ENCODE results near the gene CUL1.

- TF ChIP-seq EZH2phosphoT487 (IDR thresholded peaks at IDR 0.05; ENCODE audit: borderline replicate concordance) (no peak), CBX3 (IDR thresholded peaks at IDR 0.05; ENCODE audit: low read depth) (no peak)
- TF ChIP-seq, protein P1, sequence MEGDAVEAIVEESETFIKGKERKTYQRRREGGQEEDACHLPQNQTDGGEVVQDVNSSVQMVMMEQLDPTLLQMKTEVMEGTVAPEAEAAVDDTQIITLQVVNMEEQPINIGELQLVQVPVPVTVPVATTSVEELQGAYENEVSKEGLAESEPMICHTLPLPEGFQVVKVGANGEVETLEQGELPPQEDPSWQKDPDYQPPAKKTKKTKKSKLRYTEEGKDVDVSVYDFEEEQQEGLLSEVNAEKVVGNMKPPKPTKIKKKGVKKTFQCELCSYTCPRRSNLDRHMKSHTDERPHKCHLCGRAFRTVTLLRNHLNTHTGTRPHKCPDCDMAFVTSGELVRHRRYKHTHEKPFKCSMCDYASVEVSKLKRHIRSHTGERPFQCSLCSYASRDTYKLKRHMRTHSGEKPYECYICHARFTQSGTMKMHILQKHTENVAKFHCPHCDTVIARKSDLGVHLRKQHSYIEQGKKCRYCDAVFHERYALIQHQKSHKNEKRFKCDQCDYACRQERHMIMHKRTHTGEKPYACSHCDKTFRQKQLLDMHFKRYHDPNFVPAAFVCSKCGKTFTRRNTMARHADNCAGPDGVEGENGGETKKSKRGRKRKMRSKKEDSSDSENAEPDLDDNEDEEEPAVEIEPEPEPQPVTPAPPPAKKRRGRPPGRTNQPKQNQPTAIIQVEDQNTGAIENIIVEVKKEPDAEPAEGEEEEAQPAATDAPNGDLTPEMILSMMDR (IDR thresholded peaks at IDR 0.05 in 2 of 3, conservative IDR thresholded peaks at IDR 0.05 in 1 of 3; ENCODE audit: borderline replicate concordance in 1 of 3, insufficient read depth in 1 of 3, low read depth in 2 of 3, low read length in 2 of 3) = no peak
Measured at GRCh38 chr7:148819697-148820360, 121.1 kb downstream of the CUL1 start.

All from HCT116 (cell line).